ENCODE data around the gene POU5F2.

DNA sequence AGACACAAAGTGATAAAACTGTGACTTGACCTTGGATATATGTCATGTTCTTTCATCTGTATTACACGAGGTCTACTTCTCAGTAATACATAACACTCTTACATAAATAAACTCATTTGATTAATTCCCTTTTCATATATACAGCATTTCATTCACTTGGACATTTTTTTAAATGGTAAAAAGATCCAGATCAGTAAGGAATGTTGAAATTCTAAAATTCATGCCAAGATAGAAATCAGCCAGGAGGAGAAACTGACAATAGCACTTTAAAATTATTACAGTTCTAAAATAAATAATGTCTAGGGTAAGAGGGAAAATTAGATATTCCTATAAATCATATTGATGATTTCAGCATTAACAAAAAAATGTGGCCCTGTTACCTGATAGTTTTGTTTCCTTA, 46.2 kb upstream of the POU5F2 start:
- TF ChIP-seq POLR2A (IDR thresholded peaks at IDR 0.05; ENCODE audit: low read length) (no peak), GATA1 (IDR thresholded peaks at IDR 0.05; ENCODE audit: low read depth, low read length) (no peak)

All from erythroblast (primary cell).